ENCODE results near the gene MCRIP2.

The MCRIP2 gene

GRCh38 chr16:633336-634050 lies 8.1 kb upstream of the MCRIP2 start:
- no peak for DNase-seq

- DNase-seq = no peak
Observed at GRCh38 chr16:634051-634670, 7.5 kb upstream of the MCRIP2 start.

GRCh38 chr16:634996-635395 lies 6.6 kb upstream of the MCRIP2 start:
- no peak for DNase-seq

- DNase-seq = peak in 1 of 5 experiments; percentile 19
Observed at GRCh38 chr16:635573-636205, 5.9 kb upstream of the MCRIP2 start.

GRCh38 chr16:636206-637080 lies 5.2 kb upstream of the MCRIP2 start, which contains the start of gene METTL26:
METTL26 (minus strand) TSS chr16:636305; CDS start chr16:636290, 15 bp downstream.
- DNase-seq = peak; percentile 81 to 97 (median 87)

- DNase-seq = peak in 4 of 5 experiments; percentile 83 to 87 (median 84)
Observed at GRCh38 chr16:637081-638018, 4.3 kb upstream of the MCRIP2 start.

- no peak for DNase-seq
Observed at GRCh38 chr16:638034-638543, 3.5 kb upstream of the MCRIP2 start.

GRCh38 chr16:638836-639235 lies 2.8 kb upstream of the MCRIP2 start:
- DNase-seq = no peak

GRCh38 chr16:640614-641013 lies 1.0 kb upstream of the MCRIP2 start:
- no peak for DNase-seq

- peak in 1 of 5 experiments; percentile 40 for DNase-seq
Observed at GRCh38 chr16:642189-643049, 791 bp downstream of the MCRIP2 start.

- DNase-seq = no peak
Observed at GRCh38 chr16:643050-643368, 1.4 kb downstream of the MCRIP2 start.

- DNase-seq = no peak
Observed at GRCh38 chr16:644556-644955, 2.9 kb downstream of the MCRIP2 start.

- no peak for DNase-seq
Observed at GRCh38 chr16:645852-646678, 4.4 kb downstream of the MCRIP2 start.

GRCh38 chr16:646679-647172 lies 5.1 kb downstream of the MCRIP2 start:
- no peak for DNase-seq

- DNase-seq = no peak
Observed at GRCh38 chr16:647173-647902, 5.7 kb downstream of the MCRIP2 start.

- peak in 2 of 5 experiments; percentile 31 to 56 for DNase-seq
Observed at GRCh38 chr16:648071-648780, 6.6 kb downstream of the MCRIP2 start.

GRCh38 chr16:648781-649589 lies 7.4 kb downstream of the MCRIP2 start, which contains the start of gene WDR90:
WDR90 (plus strand) TSS chr16:649365; CDS start chr16:649417, 52 bp downstream.
- DNase-seq = peak; percentile 83 to 94 (median 86)

All from T-helper 2 cell (primary cell).